Kidney capillary endothelial cell (primary cell): ENCODE measurements around the gene SLFN14.
"Not testable (repeated sequence)": the region's sequence is repeated elsewhere in the genome, so short reads cannot be mapped to it uniquely, and the experiment has no call there.

ENCODE experiments used
- DNase-seq: peaks from one replicate; pipeline ENCODE4 v3.0.0-alpha.2; 2018; ENCODE audit warnings: low spot score

Gene SLFN14

DNA sequence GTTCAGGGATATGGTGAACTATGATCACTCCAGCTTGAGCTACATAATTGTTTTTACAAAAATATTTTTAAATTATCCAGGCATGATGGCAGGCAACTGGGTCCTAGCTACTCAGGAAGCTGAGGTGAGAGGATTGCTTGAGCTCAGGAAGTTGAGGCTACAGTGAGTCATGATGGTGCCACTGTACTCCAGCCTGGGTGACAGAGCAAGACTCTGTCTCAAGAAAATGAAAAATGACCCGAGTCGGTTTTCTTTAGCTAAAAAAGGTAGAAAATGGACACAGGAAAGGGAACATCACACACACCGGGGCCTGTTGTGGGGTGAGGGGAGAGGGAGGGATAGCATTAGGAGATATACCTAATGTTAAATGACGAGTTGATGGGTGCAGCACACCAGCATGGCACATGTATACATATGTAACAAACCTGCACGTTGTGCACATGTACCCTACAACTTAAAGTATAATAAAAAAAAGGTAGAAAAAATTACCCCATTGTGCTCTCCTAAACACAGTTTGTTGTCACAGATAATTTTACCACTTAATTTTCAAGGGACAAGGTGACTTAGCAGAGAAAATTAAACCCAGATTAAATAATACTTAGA, 38.9 kb downstream of the SLFN14 start:
- DNase-seq: peak; percentile 68

DNA sequence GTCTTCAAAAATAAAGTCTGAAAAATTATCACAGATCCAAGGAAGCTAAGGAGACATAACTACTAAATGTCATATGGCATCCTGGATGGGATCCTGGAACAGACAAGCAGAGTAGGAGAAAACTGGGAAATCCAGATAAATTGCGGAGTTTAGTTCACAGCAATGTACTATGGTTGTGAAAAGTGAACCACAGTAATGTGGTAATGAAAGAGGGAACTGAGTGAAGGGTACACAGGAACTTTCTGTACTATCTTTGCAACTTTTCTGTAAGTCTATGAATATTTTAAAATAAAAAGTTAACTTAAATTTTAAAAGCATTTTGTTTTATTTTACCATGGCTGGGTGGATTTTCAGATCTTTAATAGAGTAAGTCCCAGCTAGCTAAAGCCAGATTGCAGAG, 39.5 kb downstream of the SLFN14 start:
- no peak for DNase-seq

- no peak for DNase-seq
These were observed 40.6 kb downstream of the SLFN14 start for GRCh38 chr17:35519906-35520442.

GRCh38 chr17:35519439-35519838, 41.2 kb downstream of the SLFN14 start:
- no peak for DNase-seq

DNA sequence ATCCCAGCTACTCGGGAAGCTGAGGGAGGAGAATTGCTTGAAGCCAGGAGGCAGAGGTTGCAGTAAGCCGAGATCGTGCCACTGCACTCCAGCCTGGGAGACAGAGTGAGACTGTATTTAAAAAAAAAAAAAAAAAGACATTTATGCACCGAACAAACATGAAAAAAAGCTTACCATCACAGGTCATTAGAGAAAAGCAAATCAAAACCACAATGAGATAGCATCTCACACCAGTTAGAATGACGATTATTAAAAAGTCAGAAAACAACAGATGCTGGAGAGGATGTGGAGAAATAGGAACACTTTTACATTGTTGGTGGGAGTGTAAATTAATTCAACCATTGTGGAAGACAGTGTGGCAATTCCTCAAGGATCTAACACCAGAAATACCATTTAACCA, 42.2 kb downstream of the SLFN14 start:
- DNase-seq: not testable (repeated sequence)

DNA sequence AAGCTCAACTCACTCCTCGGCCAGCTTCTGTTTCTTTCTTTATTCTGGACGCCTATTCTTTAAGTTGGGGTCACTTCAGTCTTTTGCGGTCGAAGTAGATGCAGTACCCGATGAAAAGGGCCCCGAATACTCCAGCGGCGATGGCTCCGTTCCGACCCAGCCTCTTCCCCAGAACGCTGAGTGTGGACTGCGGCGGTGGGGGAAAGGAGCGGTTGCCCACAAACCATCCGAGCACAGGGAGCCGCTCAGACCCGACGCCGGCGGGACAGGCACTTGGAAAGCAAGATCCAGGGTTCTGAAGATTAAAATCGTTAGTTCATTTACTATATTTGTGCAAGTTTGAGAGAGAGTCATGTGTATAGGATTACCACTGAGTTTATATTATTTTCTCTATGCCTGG, 45.6 kb downstream of the SLFN14 start:
- DNase-seq: no peak

- DNase-seq: no peak
These were observed 46.1 kb downstream of the SLFN14 start for GRCh38 chr17:35514564-35514963.
